DOHH2 (cell line): Measurements from ENCODE around the gene CEMIP2.

Source experiments
- EZH2phosphoT487 ChIP-seq: fragments of 200-600 bp; sonication (generic); IDR thresholded peaks from 2 replicates; pipeline ENCODE4 v1.6.1; 2017; ENCODE audit warnings: borderline replicate concordance, mild to moderate bottlenecking, antibody characterized with exemption, low read length, moderate library complexity, mixed read lengths
- TF ChIP-seq, protein P1 (sequence below): fragments of 200-600 bp; sonication (generic); IDR thresholded peaks from one replicate; pipeline ENCODE4 v1.5.1; 2014; ENCODE audit warnings: antibody characterized with exemption, mild to moderate bottlenecking, low read depth, low read length; ENCODE audit not compliant: poor library complexity, severe bottlenecking

DNA sequence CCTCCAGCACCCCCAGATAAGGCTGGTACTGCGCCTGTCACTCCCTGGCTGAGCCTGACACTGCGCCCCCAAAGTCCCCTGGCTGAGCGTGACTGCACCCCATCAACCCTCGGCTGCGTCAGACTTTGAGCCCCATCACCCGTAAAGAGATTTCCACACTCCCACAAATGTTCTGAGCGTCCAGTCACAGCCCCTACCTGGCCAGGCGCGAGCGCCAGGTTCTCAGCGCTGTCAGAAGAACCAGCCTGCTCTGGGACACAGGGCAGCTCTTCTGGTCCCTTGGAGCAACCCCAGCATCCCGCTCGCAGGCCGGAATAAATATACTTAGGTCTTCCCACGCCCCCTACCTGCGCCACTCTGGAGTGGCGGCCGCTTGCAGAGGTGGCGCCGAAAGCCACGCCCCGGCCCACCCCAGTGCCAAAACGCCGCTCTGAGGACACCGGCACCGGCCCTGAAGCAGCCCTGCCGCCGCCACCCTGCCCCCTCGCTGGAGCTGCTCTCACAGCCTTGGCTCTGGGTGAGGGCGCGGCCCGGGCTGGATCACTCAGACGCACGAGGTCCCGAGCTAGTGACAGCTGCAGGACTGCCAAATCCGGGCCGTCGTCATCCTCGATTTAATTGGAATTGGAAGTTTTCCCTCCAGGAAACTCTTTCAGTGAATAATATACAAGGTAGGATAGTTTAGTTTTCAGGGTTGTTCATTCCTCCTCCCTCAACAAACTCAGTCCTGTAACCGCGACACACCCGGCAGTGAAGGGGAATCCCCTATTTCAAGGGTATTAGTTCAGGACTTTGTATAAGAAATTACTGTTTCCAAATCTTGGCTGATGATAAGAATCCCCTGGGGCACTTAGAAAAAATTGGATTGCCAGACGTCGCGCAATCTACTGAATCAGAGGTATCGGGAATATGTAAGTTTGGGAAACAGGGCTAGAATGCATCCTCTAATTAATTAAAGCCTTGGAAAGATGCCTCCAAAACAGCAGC is 1.2 kb upstream of the CEMIP2 start:
- TF ChIP-seq, protein P1, sequence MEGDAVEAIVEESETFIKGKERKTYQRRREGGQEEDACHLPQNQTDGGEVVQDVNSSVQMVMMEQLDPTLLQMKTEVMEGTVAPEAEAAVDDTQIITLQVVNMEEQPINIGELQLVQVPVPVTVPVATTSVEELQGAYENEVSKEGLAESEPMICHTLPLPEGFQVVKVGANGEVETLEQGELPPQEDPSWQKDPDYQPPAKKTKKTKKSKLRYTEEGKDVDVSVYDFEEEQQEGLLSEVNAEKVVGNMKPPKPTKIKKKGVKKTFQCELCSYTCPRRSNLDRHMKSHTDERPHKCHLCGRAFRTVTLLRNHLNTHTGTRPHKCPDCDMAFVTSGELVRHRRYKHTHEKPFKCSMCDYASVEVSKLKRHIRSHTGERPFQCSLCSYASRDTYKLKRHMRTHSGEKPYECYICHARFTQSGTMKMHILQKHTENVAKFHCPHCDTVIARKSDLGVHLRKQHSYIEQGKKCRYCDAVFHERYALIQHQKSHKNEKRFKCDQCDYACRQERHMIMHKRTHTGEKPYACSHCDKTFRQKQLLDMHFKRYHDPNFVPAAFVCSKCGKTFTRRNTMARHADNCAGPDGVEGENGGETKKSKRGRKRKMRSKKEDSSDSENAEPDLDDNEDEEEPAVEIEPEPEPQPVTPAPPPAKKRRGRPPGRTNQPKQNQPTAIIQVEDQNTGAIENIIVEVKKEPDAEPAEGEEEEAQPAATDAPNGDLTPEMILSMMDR = peak; percentile 66
- peak; percentile 64; the same call in 1 of the 2 replicates for TF ChIP-seq EZH2phosphoT487
